ENCODE results near the gene C5orf58.

C5orf58 gene

GRCh38 chr5:170190436-170191134, 42.2 kb upstream of the C5orf58 start:
- H3K4me2 ChIP-seq (ENCODE audit: low read length): no peak overlapping the region
- no peaks in the 10 kb centered on the region for H3K79me2 ChIP-seq (ENCODE audit: control insufficient read depth, insufficient read depth, low read length)
- H3K4me3 ChIP-seq (ENCODE audit: low read length): no peak overlapping the region
- H3K36me3 ChIP-seq (ENCODE audit: control insufficient read depth, insufficient read depth, low read length): no peaks in the 10 kb centered on the region
- no peak overlapping the region for H4K8ac ChIP-seq (ENCODE audit: low read depth, low read length)
- no peak overlapping the region for H3K27ac ChIP-seq (ENCODE audit: low read depth, low read length)
- no peak overlapping the region for H2AK5ac ChIP-seq (ENCODE audit: low read length)
- WGBS (ENCODE audit: extremely low coverage, insufficient coverage, low lambda C conversion rate): no CpG with 5 or more reads among the region's 6 CpGs
- H3K4me1 ChIP-seq (ENCODE audit: control insufficient read depth, low read depth, low read length): peaks cover 2% of the 10 kb centered on the region
- no peak overlapping the region for H3K9ac ChIP-seq (ENCODE audit: low read length)
- H3K18ac ChIP-seq (ENCODE audit: low read length): no peak overlapping the region
- no peak overlapping the region for H4K5ac ChIP-seq (ENCODE audit: low read length)
- H2BK120ac ChIP-seq (ENCODE audit: low read depth, low read length): no peak overlapping the region
- H3K27me3 ChIP-seq (ENCODE audit: insufficient read depth, low read length, poor library complexity): no peaks in the 10 kb centered on the region
- no peak overlapping the region for H3K4ac ChIP-seq (ENCODE audit: low read depth, low read length)
- H3K23ac ChIP-seq (ENCODE audit: low read length): no peak overlapping the region
- peak; percentile 33 for DNase-seq
- no peaks in the 10 kb centered on the region for H3K79me1 ChIP-seq (ENCODE audit: low read length)
- H3K56ac ChIP-seq (ENCODE audit: low read length): no peak overlapping the region
- H2BK5ac ChIP-seq (ENCODE audit: low read length): no peak overlapping the region
- H2BK15ac ChIP-seq (replicated peaks; ENCODE audit: low read depth): no peak overlapping the region

GRCh38 chr5:170192829-170193228, 40.0 kb upstream of the C5orf58 start:
- Histone ChIP-seq H3K36me3 (ENCODE audit: control insufficient read depth, insufficient read depth, low read length) (no peaks in the 10 kb centered on the region), H2BK15ac (replicated peaks; ENCODE audit: low read depth) (no peak overlapping the region), H2AK5ac (ENCODE audit: low read length) (no peak overlapping the region), H2BK5ac (ENCODE audit: low read length) (no peak overlapping the region), H2BK120ac (ENCODE audit: low read depth, low read length) (no peak overlapping the region), H3K4me3 (ENCODE audit: low read length) (no peak overlapping the region), H4K8ac (ENCODE audit: low read depth, low read length) (no peak overlapping the region), H3K4me2 (ENCODE audit: low read length) (no peak overlapping the region), H3K4ac (ENCODE audit: low read depth, low read length) (no peak overlapping the region), H3K79me2 (ENCODE audit: control insufficient read depth, insufficient read depth, low read length) (no peaks in the 10 kb centered on the region), H3K27ac (ENCODE audit: low read depth, low read length) (no peak overlapping the region), H3K4me1 (ENCODE audit: control insufficient read depth, low read depth, low read length) (peaks cover 2% of the 10 kb centered on the region), H3K23ac (ENCODE audit: low read length) (no peak overlapping the region), H3K27me3 (ENCODE audit: insufficient read depth, low read length, poor library complexity) (no peaks in the 10 kb centered on the region), H4K5ac (ENCODE audit: low read length) (no peak overlapping the region), H3K18ac (ENCODE audit: low read length) (no peak overlapping the region), H3K79me1 (ENCODE audit: low read length) (no peaks in the 10 kb centered on the region), H3K56ac (ENCODE audit: low read length) (no peak overlapping the region), H3K9ac (ENCODE audit: low read length) (no peak overlapping the region)
- DNase-seq: no peak
- no CpG with 5 or more reads among the region's 12 CpGs for whole genome bisulfite sequencing (ENCODE audit: extremely low coverage, insufficient coverage, low lambda C conversion rate)

GRCh38 chr5:170195961-170196360, 36.8 kb upstream of the C5orf58 start:
- H3K4me3 ChIP-seq (ENCODE audit: low read length): no peak overlapping the region
- no peak overlapping the region for H2BK120ac ChIP-seq (ENCODE audit: low read depth, low read length)
- no peak overlapping the region for H3K4ac ChIP-seq (ENCODE audit: low read depth, low read length)
- H3K4me1 ChIP-seq (ENCODE audit: control insufficient read depth, low read depth, low read length): peaks cover 4% of the 10 kb centered on the region
- no peak overlapping the region for H3K56ac ChIP-seq (ENCODE audit: low read length)
- no peak overlapping the region for H2BK15ac ChIP-seq (replicated peaks; ENCODE audit: low read depth)
- H3K4me2 ChIP-seq (ENCODE audit: low read length): no peak overlapping the region
- DNase-seq: no peak
- no peak overlapping the region for H3K23ac ChIP-seq (ENCODE audit: low read length)
- no peak overlapping the region for H2BK5ac ChIP-seq (ENCODE audit: low read length)
- no peaks in the 10 kb centered on the region for H3K79me1 ChIP-seq (ENCODE audit: low read length)
- H3K18ac ChIP-seq (ENCODE audit: low read length): no peak overlapping the region
- WGBS (ENCODE audit: extremely low coverage, insufficient coverage, low lambda C conversion rate): no CpG with 5 or more reads among the region's 4 CpGs
- H3K36me3 ChIP-seq (ENCODE audit: control insufficient read depth, insufficient read depth, low read length): no peaks in the 10 kb centered on the region
- no peak overlapping the region for H3K27ac ChIP-seq (ENCODE audit: low read depth, low read length)
- no peak overlapping the region for H4K8ac ChIP-seq (ENCODE audit: low read depth, low read length)
- no peaks in the 10 kb centered on the region for H3K27me3 ChIP-seq (ENCODE audit: insufficient read depth, low read length, poor library complexity)
- H3K79me2 ChIP-seq (ENCODE audit: control insufficient read depth, insufficient read depth, low read length): no peaks in the 10 kb centered on the region
- H3K9ac ChIP-seq (ENCODE audit: low read length): no peak overlapping the region
- H4K5ac ChIP-seq (ENCODE audit: low read length): no peak overlapping the region
- no peak overlapping the region for H2AK5ac ChIP-seq (ENCODE audit: low read length)

DNA sequence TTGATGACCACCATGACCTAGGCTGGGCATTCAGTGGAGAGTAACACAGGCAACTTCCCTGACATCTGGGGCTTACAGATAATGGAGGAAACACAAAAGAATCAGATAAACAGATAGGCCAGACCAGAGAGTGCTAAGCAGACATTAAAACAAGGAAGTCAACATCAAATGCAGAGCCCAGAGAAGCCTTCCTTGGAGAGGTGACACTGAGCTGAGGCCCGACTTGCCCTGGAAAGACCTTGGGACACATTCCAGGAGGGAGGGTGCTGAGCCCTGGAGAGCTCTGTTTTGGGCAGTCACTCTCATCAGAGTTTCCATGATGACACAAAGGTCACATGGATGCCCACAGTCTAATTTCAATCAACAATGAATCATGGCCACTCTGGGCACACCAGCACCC, 31.9 kb upstream of the C5orf58 start:
- H3K27me3 ChIP-seq (ENCODE audit: insufficient read depth, low read length, poor library complexity): no peaks in the 10 kb centered on the region
- H3K27ac ChIP-seq (ENCODE audit: low read depth, low read length): no peak overlapping the region
- H2AK5ac ChIP-seq (ENCODE audit: low read length): no peak overlapping the region
- H3K23ac ChIP-seq (ENCODE audit: low read length): no peak overlapping the region
- no peak overlapping the region for H3K56ac ChIP-seq (ENCODE audit: low read length)
- no peak overlapping the region for H2BK15ac ChIP-seq (replicated peaks; ENCODE audit: low read depth)
- H3K4me1 ChIP-seq (ENCODE audit: control insufficient read depth, low read depth, low read length): peaks cover 2% of the 10 kb centered on the region
- H4K8ac ChIP-seq (ENCODE audit: low read depth, low read length): no peak overlapping the region
- no peak overlapping the region for H3K9ac ChIP-seq (ENCODE audit: low read length)
- no CpG with 5 or more reads among the region's 1 CpG for WGBS (ENCODE audit: extremely low coverage, insufficient coverage, low lambda C conversion rate)
- no peak overlapping the region for H3K4ac ChIP-seq (ENCODE audit: low read depth, low read length)
- no peaks in the 10 kb centered on the region for H3K79me2 ChIP-seq (ENCODE audit: control insufficient read depth, insufficient read depth, low read length)
- H2BK5ac ChIP-seq (ENCODE audit: low read length): no peak overlapping the region
- no peak overlapping the region for H4K5ac ChIP-seq (ENCODE audit: low read length)
- no peak overlapping the region for H3K4me3 ChIP-seq (ENCODE audit: low read length)
- H3K4me2 ChIP-seq (ENCODE audit: low read length): no peak overlapping the region
- H3K79me1 ChIP-seq (ENCODE audit: low read length): no peaks in the 10 kb centered on the region
- no peak overlapping the region for H3K18ac ChIP-seq (ENCODE audit: low read length)
- H3K36me3 ChIP-seq (ENCODE audit: control insufficient read depth, insufficient read depth, low read length): no peaks in the 10 kb centered on the region
- peak; percentile 76 for DNase-seq
- no peak overlapping the region for H2BK120ac ChIP-seq (ENCODE audit: low read depth, low read length)

GRCh38 chr5:170201311-170201710, 31.5 kb upstream of the C5orf58 start:
- H3K36me3 ChIP-seq (ENCODE audit: control insufficient read depth, insufficient read depth, low read length): no peaks in the 10 kb centered on the region
- H3K79me1 ChIP-seq (ENCODE audit: low read length): no peaks in the 10 kb centered on the region
- no peak overlapping the region for H3K4ac ChIP-seq (ENCODE audit: low read depth, low read length)
- no peaks in the 10 kb centered on the region for H3K79me2 ChIP-seq (ENCODE audit: control insufficient read depth, insufficient read depth, low read length)
- WGBS (ENCODE audit: extremely low coverage, insufficient coverage, low lambda C conversion rate): no CpG with 5 or more reads among the region's 2 CpGs
- no peak overlapping the region for H2BK5ac ChIP-seq (ENCODE audit: low read length)
- H3K4me2 ChIP-seq (ENCODE audit: low read length): no peak overlapping the region
- no peak overlapping the region for H3K9ac ChIP-seq (ENCODE audit: low read length)
- H3K27ac ChIP-seq (ENCODE audit: low read depth, low read length): no peak overlapping the region
- no peaks in the 10 kb centered on the region for H3K27me3 ChIP-seq (ENCODE audit: insufficient read depth, low read length, poor library complexity)
- H3K4me1 ChIP-seq (ENCODE audit: control insufficient read depth, low read depth, low read length): peaks cover 2% of the 10 kb centered on the region
- H3K4me3 ChIP-seq (ENCODE audit: low read length): no peak overlapping the region
- no peak overlapping the region for H3K18ac ChIP-seq (ENCODE audit: low read length)
- H3K23ac ChIP-seq (ENCODE audit: low read length): no peak overlapping the region
- no peak overlapping the region for H4K8ac ChIP-seq (ENCODE audit: low read depth, low read length)
- no peak overlapping the region for H3K56ac ChIP-seq (ENCODE audit: low read length)
- no peak for DNase-seq
- H4K5ac ChIP-seq (ENCODE audit: low read length): no peak overlapping the region
- H2BK120ac ChIP-seq (ENCODE audit: low read depth, low read length): no peak overlapping the region
- H2BK15ac ChIP-seq (replicated peaks; ENCODE audit: low read depth): no peak overlapping the region
- no peak overlapping the region for H2AK5ac ChIP-seq (ENCODE audit: low read length)

- Histone ChIP-seq H3K4me1 (ENCODE audit: control insufficient read depth, low read depth, low read length) (peaks cover 2% of the 10 kb centered on the region), H3K4ac (ENCODE audit: low read depth, low read length) (no peak overlapping the region), H3K36me3 (ENCODE audit: control insufficient read depth, insufficient read depth, low read length) (no peaks in the 10 kb centered on the region), H3K79me2 (ENCODE audit: control insufficient read depth, insufficient read depth, low read length) (no peaks in the 10 kb centered on the region), H4K8ac (ENCODE audit: low read depth, low read length) (no peak overlapping the region), H3K4me3 (ENCODE audit: low read length) (no peak overlapping the region), H3K9ac (ENCODE audit: low read length) (no peak overlapping the region), H3K18ac (ENCODE audit: low read length) (no peak overlapping the region), H4K5ac (ENCODE audit: low read length) (no peak overlapping the region), H2BK15ac (replicated peaks; ENCODE audit: low read depth) (no peak overlapping the region), H3K4me2 (ENCODE audit: low read length) (no peak overlapping the region), H2BK5ac (ENCODE audit: low read length) (no peak overlapping the region), H3K23ac (ENCODE audit: low read length) (no peak overlapping the region), H2BK120ac (ENCODE audit: low read depth, low read length) (no peak overlapping the region), H3K27me3 (ENCODE audit: insufficient read depth, low read length, poor library complexity) (no peaks in the 10 kb centered on the region), H3K56ac (ENCODE audit: low read length) (no peak overlapping the region), H2AK5ac (ENCODE audit: low read length) (no peak overlapping the region), H3K27ac (ENCODE audit: low read depth, low read length) (no peak overlapping the region), H3K79me1 (ENCODE audit: low read length) (no peaks in the 10 kb centered on the region)
- DNase-seq: no peak
- no CpG with 5 or more reads among the region's 2 CpGs for WGBS (ENCODE audit: extremely low coverage, insufficient coverage, low lambda C conversion rate)
Measured at GRCh38 chr5:170202117-170202516, 30.7 kb upstream of the C5orf58 start.

All from mesendoderm (in vitro differentiated cells).